Measurements from ENCODE around the gene PABPN1.
A peak's percentile ranks its signal among the peaks of the same experiment; 100 is the strongest.
"Not testable (repeated sequence)": the region's sequence is repeated elsewhere in the genome, so short reads cannot be mapped to it uniquely, and the experiment has no call there.

Gene PABPN1

GRCh38 chr14:23320584-23321571 lies at the start of gene PABPN1:
PABPN1 (plus strand) TSS chr14:23321457; CDS start chr14:23321470, 13 bp downstream.
- peak; percentile 100 for DNase-seq

GRCh38 chr14:23275412-23275811 lies 45.8 kb upstream of the PABPN1 start:
- DNase-seq: no peak

- no peak for DNase-seq
Measured at GRCh38 chr14:23277189-23277588, 44.1 kb upstream of the PABPN1 start.

GRCh38 chr14:23277928-23278327 lies 43.3 kb upstream of the PABPN1 start:
- DNase-seq: not testable (repeated sequence)

GRCh38 chr14:23281247-23281646 lies 40.0 kb upstream of the PABPN1 start:
- no peak for DNase-seq

- no peak for DNase-seq
Measured at GRCh38 chr14:23284654-23285529, 36.4 kb upstream of the PABPN1 start.

- no peak for DNase-seq
Measured at GRCh38 chr14:23285530-23286019, 35.7 kb upstream of the PABPN1 start.

GRCh38 chr14:23286020-23286901 lies 35.0 kb upstream of the PABPN1 start, which contains the start of gene HOMEZ:
HOMEZ (minus strand) TSS chr14:23286132; CDS start chr14:23285952, 180 bp downstream.
- DNase-seq: peak; percentile 98

GRCh38 chr14:23286902-23287479 lies 34.3 kb upstream of the PABPN1 start:
- no peak for DNase-seq

- peak; percentile 59 for DNase-seq
Measured at GRCh38 chr14:23294734-23295561, 26.3 kb upstream of the PABPN1 start.

- DNase-seq: no peak
Measured at GRCh38 chr14:23296012-23296777, 25.1 kb upstream of the PABPN1 start.

- DNase-seq: no peak
Measured at GRCh38 chr14:23297096-23297495, 24.2 kb upstream of the PABPN1 start.

GRCh38 chr14:23297611-23298277 lies 23.5 kb upstream of the PABPN1 start:
- DNase-seq: no peak

- DNase-seq: peak; percentile 48
Measured at GRCh38 chr14:23299211-23299957, 21.9 kb upstream of the PABPN1 start.

- DNase-seq: no peak
Measured at GRCh38 chr14:23299986-23300686, 21.1 kb upstream of the PABPN1 start.

GRCh38 chr14:23300687-23301223 lies 20.5 kb upstream of the PABPN1 start:
- peak; percentile 6 for DNase-seq

- DNase-seq: peak; percentile 99
Measured at GRCh38 chr14:23301288-23301968, 19.8 kb upstream of the PABPN1 start.
